HG03457 (cell line): ENCODE results near the gene SLC12A5.

Source experiments
- ATAC-seq: cut with Tn5 transposase; IDR thresholded peaks from one replicate; pipeline ENCODE4 v1.9.1; 2021; ENCODE audit warnings: moderate number of reproducible peaks; ENCODE audit not compliant: unreplicated experiment

Gene SLC12A5

GRCh38 chr20:46006022-46006705 is 22.9 kb upstream of the SLC12A5 start:
- no peak for ATAC-seq

- no peak for ATAC-seq
Measured at GRCh38 chr20:46006964-46007363, 22.1 kb upstream of the SLC12A5 start.

GRCh38 chr20:46007671-46008070 is 21.3 kb upstream of the SLC12A5 start:
- no peak for ATAC-seq

- ATAC-seq = no peak
Measured at GRCh38 chr20:46009816-46010215, 19.2 kb upstream of the SLC12A5 start.

- no peak for ATAC-seq
Measured at GRCh38 chr20:46010491-46011391, 18.3 kb upstream of the SLC12A5 start.

- ATAC-seq = no peak
Measured at GRCh38 chr20:46011631-46012482, 17.2 kb upstream of the SLC12A5 start.

GRCh38 chr20:46012921-46013320 is 16.1 kb upstream of the SLC12A5 start:
- no peak for ATAC-seq

- ATAC-seq = no peak
Measured at GRCh38 chr20:46013322-46013828, 15.6 kb upstream of the SLC12A5 start.

- peak; percentile 56 for ATAC-seq
Measured at GRCh38 chr20:46013829-46014516, 15.0 kb upstream of the SLC12A5 start.

GRCh38 chr20:46014517-46015396 is 14.3 kb upstream of the SLC12A5 start:
- no peak for ATAC-seq

- no peak for ATAC-seq
Measured at GRCh38 chr20:46017272-46017671, 11.7 kb upstream of the SLC12A5 start.

- ATAC-seq = no peak
Measured at GRCh38 chr20:46018112-46018511, 10.9 kb upstream of the SLC12A5 start.

GRCh38 chr20:46018611-46019010 is 10.4 kb upstream of the SLC12A5 start:
- ATAC-seq = no peak

- no peak for ATAC-seq
Measured at GRCh38 chr20:46020555-46020954, 8.5 kb upstream of the SLC12A5 start.

- no peak for ATAC-seq
Measured at GRCh38 chr20:46021361-46022359, 7.4 kb upstream of the SLC12A5 start.

- no peak for ATAC-seq
Measured at GRCh38 chr20:46022411-46023147, 6.4 kb upstream of the SLC12A5 start.

- no peak for ATAC-seq
Measured at GRCh38 chr20:46023148-46023484, 5.9 kb upstream of the SLC12A5 start.

GRCh38 chr20:46023999-46024398 is 5.0 kb upstream of the SLC12A5 start:
- ATAC-seq = no peak
